GM12801 (cell line): ENCODE results near the gene FAIM2.

ENCODE experiments used
- CTCF ChIP-seq: IDR thresholded peaks from one replicate; pipeline ENCODE4 v1.5.1; 2011; ENCODE audit warnings: control low read depth; ENCODE audit not compliant: insufficient read length; ENCODE audit errors: extremely low read depth

Gene FAIM2

GRCh38 chr12:49878021-49878420 lies 25.7 kb downstream of the FAIM2 start:
- TF ChIP-seq CTCF: no peak

GRCh38 chr12:49877066-49877465 lies 26.6 kb downstream of the FAIM2 start:
- TF ChIP-seq CTCF: no peak

GRCh38 chr12:49876070-49876469 lies 27.6 kb downstream of the FAIM2 start:
- no peak for TF ChIP-seq CTCF

GRCh38 chr12:49875115-49875720 lies 28.5 kb downstream of the FAIM2 start:
- TF ChIP-seq CTCF: no peak

GRCh38 chr12:49874142-49874897 lies 29.4 kb downstream of the FAIM2 start:
- no peak for TF ChIP-seq CTCF

- TF ChIP-seq CTCF: no peak
Observed at GRCh38 chr12:49873361-49873934, 30.3 kb downstream of the FAIM2 start.

- TF ChIP-seq CTCF: no peak
Observed at GRCh38 chr12:49872781-49873181, 30.9 kb downstream of the FAIM2 start.
